ENCODE results near the gene TIAM2. TPM values are rescaled to one million over a fixed set of nuclear protein-coding genes. Genes with fewer than 3 reads are reported as not detected.
A peak's percentile ranks its signal among the peaks of the same experiment; 100 is the strongest.

The TIAM2 gene
- polyA plus RNA-seq, 6 donors from 2014 or later, result 0.34 to 2.8 (median 0.58) TPM; not detected in 1

DNA sequence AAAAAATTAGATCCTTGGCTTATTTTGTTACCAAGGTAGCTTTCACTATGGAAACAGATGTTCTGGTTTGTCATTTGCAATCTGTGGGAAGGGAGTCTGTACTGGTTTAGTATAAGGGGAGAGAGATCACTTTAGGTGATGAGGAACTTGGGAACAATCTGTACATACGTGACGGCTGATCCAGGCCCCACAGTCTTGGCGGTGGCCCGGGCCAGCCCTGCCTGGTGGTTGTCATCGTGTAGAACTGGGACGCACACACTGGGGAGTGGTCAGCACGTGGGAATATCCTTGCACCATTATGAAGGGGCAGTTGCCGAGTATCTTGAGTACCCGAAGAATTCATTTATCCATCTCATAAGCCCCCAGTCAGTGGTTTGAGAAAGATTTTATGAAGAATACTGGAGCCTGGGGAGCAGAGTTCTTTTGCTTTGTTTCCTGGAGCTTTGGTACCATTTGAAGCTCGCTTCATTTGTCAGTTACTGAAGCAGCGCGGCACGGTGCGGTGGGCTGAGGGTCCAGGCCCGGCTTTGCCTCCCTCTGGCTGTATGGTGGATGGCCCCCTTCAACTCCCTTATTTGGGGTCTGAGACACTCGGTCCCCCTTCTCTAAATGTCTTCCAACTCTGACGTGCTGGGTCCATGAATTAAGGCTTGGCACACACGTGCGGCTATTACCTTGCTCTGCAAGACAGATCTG lies 245.9 kb downstream of the TIAM2 start:
- Mint-ChIP-seq H3K4me3 (no peak overlapping the region), H3K4me1 (no peaks in the 10 kb centered on the region), H3K27ac (peak overlapping the region in 1 of 6 donors; percentile 44), H3K27me3 (peaks cover 0 to 9% (median 9%) of the 10 kb centered on the region in 3 donors), H3K36me3 (peaks cover 7 to 11% of the 10 kb centered on the region in 2 donors), H3K9me3 (peaks cover 4 to 26% (median 9%) of the 10 kb centered on the region in 7 donors)
- DNase-seq (no peak), ATAC-seq (ENCODE audit: low read depth in 2 of 2) (no peak)

DNA sequence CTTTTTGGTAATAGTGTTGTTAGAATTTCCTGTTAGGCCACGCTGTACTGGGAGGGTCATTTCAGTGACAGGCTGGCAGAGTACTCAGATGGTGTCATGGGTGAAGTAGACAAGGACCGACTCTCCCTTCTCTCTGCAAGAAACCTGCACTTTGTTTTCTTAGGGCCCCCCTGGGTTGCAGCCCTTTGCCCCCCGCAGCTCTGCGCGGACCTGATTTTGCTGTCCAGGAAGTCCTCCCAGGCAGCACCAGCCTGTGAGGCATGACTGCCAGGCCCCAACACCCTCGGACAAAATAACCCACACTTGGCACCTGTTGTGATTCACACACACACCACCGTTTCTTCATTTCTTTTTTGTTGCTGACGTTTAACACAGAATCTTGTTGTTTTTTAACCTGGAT lies 246.9 kb downstream of the TIAM2 start:
- Mint-ChIP-seq H3K4me3 (no peak overlapping the region), H3K27ac (no peak overlapping the region), H3K9me3 (peaks cover 3 to 21% (median 9%) of the 10 kb centered on the region in 7 donors), H3K27me3 (peaks cover 0 to 9% (median 9%) of the 10 kb centered on the region in 3 donors), H3K36me3 (peaks cover 7 to 11% of the 10 kb centered on the region in 2 donors), H3K4me1 (no peaks in the 10 kb centered on the region)
- no peak for ATAC-seq (ENCODE audit: low read depth in 2 of 2)
- DNase-seq, result no peak

DNA sequence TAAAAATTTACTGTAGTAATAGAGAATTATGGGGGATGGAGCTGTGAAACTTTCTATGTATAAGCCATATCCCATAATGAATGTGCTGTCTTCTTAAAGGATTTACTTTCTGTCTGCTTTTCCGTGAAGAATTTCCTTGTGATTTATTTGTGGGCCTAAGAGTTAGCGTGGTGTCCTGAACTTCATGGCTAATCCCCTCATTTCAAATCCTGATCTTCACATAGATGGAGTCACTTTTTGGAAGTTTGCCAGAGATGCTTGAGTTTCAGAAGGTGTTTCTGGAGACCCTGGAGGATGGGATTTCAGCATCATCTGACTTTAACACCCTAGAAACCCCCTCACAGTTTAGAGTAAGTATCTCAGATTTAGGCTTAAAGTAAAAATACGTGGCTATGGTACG lies 249.3 kb downstream of the TIAM2 start:
- H3K9me3 Mint-ChIP-seq, result no peaks in the 10 kb centered on the region
- H3K4me1 Mint-ChIP-seq, result no peaks in the 10 kb centered on the region
- no peak overlapping the region for H3K4me3 Mint-ChIP-seq
- H3K27me3 Mint-ChIP-seq, result peaks cover 0 to 5% (median 0%) of the 10 kb centered on the region in 3 donors
- no peak for DNase-seq
- ATAC-seq (ENCODE audit: low read depth in 2 of 2), result no peak
- H3K27ac Mint-ChIP-seq, result peak overlapping the region in 1 of 6 donors; percentile 47
- H3K36me3 Mint-ChIP-seq, result no peaks in the 10 kb centered on the region

DNA sequence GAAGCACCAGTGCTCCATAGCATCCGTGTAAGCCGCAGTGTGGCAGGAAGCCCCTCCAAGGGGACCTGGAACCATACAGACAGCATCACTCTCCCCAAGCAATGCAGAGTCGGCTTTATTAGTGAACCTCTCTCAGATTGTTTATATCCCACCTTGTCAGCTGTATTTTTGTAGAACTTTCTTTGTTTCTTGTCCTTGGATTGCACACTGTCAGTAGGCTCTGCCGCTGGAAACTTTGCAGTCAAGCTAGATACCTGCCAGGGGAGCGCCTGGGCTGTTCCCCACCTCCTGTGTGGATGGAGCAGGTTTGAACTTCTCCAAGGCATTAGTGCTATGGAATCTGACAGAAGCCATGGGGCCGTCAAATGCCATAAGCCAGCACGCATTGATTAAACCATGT lies 250.1 kb downstream of the TIAM2 start:
- H3K4me3 Mint-ChIP-seq, result no peak overlapping the region
- ATAC-seq (ENCODE audit: low read depth in 2 of 2), result no peak
- DNase-seq, result no peak
- H3K36me3 Mint-ChIP-seq, result no peaks in the 10 kb centered on the region
- H3K27ac Mint-ChIP-seq, result peak overlapping the region in 1 of 6 donors; percentile 15
- no peaks in the 10 kb centered on the region for H3K4me1 Mint-ChIP-seq
- no peaks in the 10 kb centered on the region for H3K27me3 Mint-ChIP-seq
- no peaks in the 10 kb centered on the region for H3K9me3 Mint-ChIP-seq

DNA sequence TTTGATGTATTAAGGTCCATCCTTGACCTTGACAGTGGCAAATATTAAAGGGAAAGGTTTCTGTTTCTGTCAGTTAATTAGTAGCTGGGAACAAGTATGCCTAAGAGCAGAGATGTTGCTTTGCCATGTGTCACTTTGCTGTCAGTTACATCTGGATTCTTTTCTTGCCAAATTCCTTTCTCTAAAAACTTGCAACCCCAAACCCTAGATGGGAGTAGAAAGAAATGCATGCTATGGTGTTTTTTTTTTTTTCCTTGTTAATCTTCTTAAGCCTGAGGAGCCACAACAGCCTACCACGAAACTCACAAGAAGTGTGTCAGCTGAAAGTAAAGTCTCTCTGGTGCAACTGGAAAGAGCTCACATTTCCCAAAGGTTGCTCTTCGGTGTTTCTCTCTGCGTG lies 250.7 kb downstream of the TIAM2 start:
- Mint-ChIP-seq H3K36me3 (no peaks in the 10 kb centered on the region), H3K9me3 (no peaks in the 10 kb centered on the region), H3K27ac (peak overlapping the region in 1 of 6 donors; percentile 14), H3K4me1 (no peaks in the 10 kb centered on the region), H3K4me3 (no peak overlapping the region), H3K27me3 (no peaks in the 10 kb centered on the region)
- DNase-seq (no peak), ATAC-seq (ENCODE audit: low read depth in 2 of 2) (no peak)

DNA sequence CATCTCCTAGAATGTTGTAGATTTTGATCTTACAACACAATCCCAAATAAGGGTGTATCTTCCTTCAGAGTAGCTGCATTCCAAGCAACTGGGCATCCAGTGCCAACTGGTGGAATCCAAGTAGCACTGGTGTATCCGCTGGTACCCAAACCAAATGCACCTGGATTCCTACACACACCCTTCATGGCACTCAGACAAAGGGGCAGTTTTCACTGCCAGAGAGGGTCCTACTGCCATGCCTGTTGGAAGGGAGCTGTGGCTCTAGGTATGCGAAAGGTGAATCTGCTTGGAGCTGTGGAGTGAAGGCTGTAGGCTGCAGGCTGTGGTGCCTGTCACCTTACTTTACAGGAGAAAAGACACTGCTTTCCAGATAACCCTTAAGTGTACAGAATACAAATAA lies 251.7 kb downstream of the TIAM2 start:
- no peaks in the 10 kb centered on the region for H3K9me3 Mint-ChIP-seq
- no peak overlapping the region for H3K27ac Mint-ChIP-seq
- no peak for DNase-seq
- H3K36me3 Mint-ChIP-seq, result no peaks in the 10 kb centered on the region
- no peak overlapping the region for H3K4me3 Mint-ChIP-seq
- no peak for ATAC-seq (ENCODE audit: low read depth in 2 of 2)
- no peaks in the 10 kb centered on the region for H3K4me1 Mint-ChIP-seq
- no peaks in the 10 kb centered on the region for H3K27me3 Mint-ChIP-seq

DNA sequence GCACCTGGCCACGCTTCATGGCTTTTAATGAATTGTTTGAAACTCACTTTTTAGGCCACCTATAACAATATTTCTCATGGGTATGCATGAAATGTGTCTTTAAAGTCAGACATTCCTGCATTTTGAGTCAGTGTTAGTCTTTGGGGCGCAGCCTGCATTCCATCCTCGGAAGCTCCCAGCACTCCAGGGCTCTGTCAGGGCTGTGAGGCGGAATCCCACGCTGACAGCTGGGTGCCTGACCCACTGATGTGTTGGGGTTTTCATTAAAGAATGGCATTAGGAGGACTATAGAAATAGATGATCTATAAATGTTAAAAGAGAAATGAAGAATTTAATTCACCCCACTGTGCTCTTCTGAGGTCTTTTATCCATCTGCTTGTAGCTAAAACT lies 252.5 kb downstream of the TIAM2 start:
- H3K4me3 Mint-ChIP-seq, result no peak overlapping the region
- no peaks in the 10 kb centered on the region for H3K36me3 Mint-ChIP-seq
- no peaks in the 10 kb centered on the region for H3K9me3 Mint-ChIP-seq
- peak overlapping the region in 2 of 6 donors; percentile 69 to 83 for H3K27ac Mint-ChIP-seq
- no peak for DNase-seq
- no peak for ATAC-seq (ENCODE audit: low read depth in 2 of 2)
- H3K4me1 Mint-ChIP-seq, result no peaks in the 10 kb centered on the region
- no peaks in the 10 kb centered on the region for H3K27me3 Mint-ChIP-seq

DNA sequence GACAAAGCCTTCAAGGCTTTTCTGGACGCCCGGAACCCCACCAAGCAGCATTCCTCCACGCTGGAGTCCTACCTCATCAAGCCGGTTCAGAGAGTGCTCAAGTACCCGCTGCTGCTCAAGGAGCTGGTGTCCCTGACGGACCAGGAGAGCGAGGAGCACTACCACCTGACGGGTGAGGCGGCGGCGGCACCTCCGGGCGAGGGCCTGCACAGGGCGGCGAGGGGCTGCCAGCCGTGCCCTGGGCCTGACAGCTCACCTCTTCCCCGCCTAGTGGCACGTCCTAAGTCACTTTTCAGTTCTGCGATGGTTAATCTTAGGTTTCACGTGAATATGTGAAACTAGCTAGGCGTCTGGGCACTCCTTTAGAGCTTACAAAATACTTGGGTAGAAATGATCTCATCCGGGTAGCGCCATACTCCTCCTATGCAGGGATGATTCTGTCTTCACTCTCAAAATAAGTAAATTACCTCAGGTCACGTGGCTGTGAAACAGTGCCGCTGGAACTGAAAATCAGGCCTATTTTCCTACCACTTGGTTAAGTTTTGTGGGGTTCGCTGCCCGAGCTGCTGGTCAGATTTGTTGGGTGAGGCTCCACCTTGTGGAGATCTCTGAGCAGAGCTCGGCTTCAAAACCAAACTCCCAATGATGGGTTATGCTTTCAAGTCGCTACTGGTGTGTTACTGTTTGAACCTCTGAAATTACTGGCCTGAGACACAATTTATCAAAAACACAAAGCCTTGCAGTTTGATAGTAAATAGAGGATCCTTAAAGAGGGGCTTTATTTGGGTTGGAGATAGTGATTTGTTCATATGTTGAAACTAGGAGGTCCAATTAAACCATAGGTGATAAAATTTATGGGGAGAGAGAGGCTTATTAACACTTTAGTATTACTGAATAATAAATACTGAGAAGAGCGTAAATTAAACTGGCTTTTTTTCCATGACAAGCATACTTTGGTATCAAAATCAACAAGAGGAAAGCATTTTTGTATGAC lies 253.2 kb downstream of the TIAM2 start:
- Mint-ChIP-seq H3K27me3 (no peaks in the 10 kb centered on the region), H3K36me3 (no peaks in the 10 kb centered on the region), H3K9me3 (no peaks in the 10 kb centered on the region), H3K4me1 (no peaks in the 10 kb centered on the region), H3K27ac (peak overlapping the region in 3 of 6 donors; percentile 32 to 83 (median 71)), H3K4me3 (no peak overlapping the region)
- ATAC-seq (ENCODE audit: low read depth in 2 of 2), result peak in 1 of 2 donors; percentile 12
- no peak for DNase-seq

DNA sequence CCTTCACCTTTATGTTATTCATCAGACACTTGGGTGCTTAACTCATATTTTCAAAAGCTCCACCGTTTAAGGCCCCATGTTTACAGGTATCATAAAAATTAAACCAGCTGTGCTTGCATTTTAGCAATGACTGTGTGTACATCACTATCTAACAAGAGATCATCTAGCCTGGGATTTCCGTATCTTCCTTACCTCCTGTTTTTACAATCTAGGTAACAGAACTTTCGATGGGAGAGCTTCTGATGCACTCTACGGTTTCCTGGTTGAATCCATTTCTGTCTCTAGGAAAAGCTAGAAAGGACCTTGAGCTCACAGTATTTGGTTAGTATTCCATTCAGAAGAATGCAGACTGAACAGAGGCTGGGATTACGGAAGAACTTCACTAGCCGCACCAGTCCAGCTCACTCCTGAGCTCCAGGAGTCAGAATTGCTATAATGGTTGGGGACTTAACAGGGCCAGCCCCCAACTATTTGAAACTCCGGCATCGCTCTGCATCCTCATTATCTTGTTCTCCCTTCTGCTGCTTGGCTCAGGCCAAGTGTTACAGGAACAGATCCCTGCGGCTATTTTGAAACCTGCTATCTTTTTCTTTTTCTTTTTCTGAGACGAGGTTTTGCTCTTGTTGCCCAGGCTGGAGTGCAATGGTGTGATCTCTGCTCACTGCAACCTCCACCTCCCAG lies 255.7 kb downstream of the TIAM2 start:
- ATAC-seq (ENCODE audit: low read depth in 2 of 2) (no peak), DNase-seq (no peak)
- H3K4me1 Mint-ChIP-seq, result no peaks in the 10 kb centered on the region
- H3K4me3 Mint-ChIP-seq, result no peak overlapping the region
- no peaks in the 10 kb centered on the region for H3K27me3 Mint-ChIP-seq
- H3K27ac Mint-ChIP-seq, result peak overlapping the region in 1 of 6 donors; percentile 49
- H3K36me3 Mint-ChIP-seq, result peaks cover 4 to 15% of the 10 kb centered on the region in 2 donors
- no peaks in the 10 kb centered on the region for H3K9me3 Mint-ChIP-seq

DNA sequence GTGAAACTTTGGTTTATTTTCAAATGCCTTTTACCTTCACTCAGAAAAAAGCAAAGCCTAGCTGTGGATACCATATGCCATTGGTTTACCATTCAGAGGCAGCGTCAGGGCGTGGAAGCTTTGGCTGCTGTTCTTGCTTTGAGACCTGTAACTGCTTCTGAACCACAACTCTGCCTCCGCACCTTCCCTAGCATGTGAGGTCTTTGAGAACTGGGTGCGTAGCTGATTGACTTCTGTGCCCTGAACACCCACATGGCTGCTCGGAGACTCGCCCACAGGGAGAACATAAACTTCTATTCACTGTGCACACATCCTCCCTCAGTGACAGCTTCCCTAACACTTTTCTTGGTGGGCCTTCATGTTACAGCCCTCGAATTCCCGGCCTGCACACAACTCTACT lies 257.5 kb downstream of the TIAM2 start:
- ATAC-seq (ENCODE audit: low read depth in 2 of 2), result no peak
- no peak for DNase-seq
- Mint-ChIP-seq H3K27me3 (no peaks in the 10 kb centered on the region), H3K36me3 (peaks cover 10 to 15% of the 10 kb centered on the region in 2 donors), H3K4me1 (no peaks in the 10 kb centered on the region), H3K27ac (no peak overlapping the region), H3K9me3 (no peaks in the 10 kb centered on the region), H3K4me3 (no peak overlapping the region)

DNA sequence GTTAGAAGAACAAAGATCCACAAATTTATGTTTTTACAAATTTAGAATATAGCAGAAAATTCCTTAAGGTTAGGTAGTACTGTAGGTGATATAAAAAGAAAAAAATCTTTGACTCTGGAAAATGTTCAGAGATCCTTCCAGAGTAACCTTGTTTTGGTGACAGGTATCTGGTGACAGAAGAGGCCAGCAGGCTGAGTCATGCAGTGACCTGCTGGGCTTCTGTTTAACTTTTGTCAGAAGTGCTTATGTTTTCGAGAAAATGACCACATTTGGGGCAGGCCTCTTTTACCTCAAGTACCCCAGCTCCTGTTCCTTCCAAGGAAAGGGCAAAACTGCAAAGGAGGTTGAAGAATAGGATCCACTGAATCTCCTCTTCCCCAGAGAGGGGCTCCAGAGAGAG lies 258.2 kb downstream of the TIAM2 start:
- ATAC-seq (ENCODE audit: low read depth in 2 of 2) (no peak), DNase-seq (no peak)
- no peaks in the 10 kb centered on the region for H3K9me3 Mint-ChIP-seq
- H3K27ac Mint-ChIP-seq, result no peak overlapping the region
- H3K4me1 Mint-ChIP-seq, result no peaks in the 10 kb centered on the region
- H3K27me3 Mint-ChIP-seq, result no peaks in the 10 kb centered on the region
- peaks cover 15% of the 10 kb centered on the region in 2 donors for H3K36me3 Mint-ChIP-seq
- H3K4me3 Mint-ChIP-seq, result no peak overlapping the region

DNA sequence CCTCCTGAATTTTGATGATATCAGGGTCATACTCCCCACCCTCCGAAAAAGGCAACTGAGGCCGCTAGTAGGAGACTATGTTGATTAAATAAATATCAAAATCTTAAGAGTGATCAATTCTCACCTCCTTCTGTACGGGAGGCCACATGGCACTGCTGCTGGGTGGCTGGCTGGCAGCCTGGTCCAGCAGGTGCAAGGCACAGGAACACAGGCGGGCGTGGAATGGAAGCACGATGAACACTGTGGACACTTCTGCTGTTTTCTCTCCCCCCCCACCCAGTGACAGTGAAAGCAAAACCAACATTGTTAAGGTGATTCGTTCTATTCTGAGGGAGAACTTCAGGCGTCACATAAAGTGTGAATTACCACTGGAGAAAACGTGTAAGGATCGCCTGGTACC lies 259.0 kb downstream of the TIAM2 start:
- no peaks in the 10 kb centered on the region for H3K9me3 Mint-ChIP-seq
- no peaks in the 10 kb centered on the region for H3K27me3 Mint-ChIP-seq
- DNase-seq, result no peak
- no peak overlapping the region for H3K27ac Mint-ChIP-seq
- no peak for ATAC-seq (ENCODE audit: low read depth in 2 of 2)
- peaks cover 15 to 18% of the 10 kb centered on the region in 2 donors for H3K36me3 Mint-ChIP-seq
- H3K4me1 Mint-ChIP-seq, result no peaks in the 10 kb centered on the region
- H3K4me3 Mint-ChIP-seq, result no peak overlapping the region

DNA sequence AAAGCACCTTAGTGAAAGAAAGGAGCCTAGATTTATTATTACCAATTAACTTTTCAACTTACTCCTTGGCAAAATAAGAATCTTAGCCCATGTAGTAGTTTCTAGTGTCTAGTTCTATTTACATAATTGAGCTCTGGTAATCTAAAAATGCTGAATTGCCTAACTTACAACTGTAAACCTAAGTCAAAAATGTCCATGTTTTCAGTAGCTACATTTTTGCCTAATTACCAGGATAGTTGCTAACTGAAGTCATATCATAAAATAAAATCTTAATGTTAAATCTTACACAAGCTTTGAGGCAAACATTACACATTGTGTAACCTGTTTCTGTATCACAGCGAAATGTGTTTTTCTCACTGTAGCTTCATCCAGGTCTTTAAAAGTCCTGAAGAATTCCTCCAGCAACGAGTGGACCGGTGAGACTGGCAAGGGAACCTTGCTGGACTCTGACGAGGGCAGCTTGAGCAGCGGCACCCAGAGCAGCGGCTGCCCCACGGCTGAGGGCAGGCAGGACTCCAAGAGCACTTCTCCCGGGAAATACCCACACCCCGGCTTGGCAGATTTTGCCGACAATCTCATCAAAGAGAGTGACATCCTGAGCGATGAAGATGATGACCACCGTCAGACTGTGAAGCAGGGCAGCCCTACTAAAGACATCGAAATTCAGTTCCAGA lies 261.1 kb downstream of the TIAM2 start:
- no peak for DNase-seq
- peak overlapping the region in 1 of 6 donors; percentile 32 for H3K27ac Mint-ChIP-seq

More for the DNA sequence above, 261.1 kb downstream of the TIAM2 start:
- H3K36me3 Mint-ChIP-seq, result peaks cover 15 to 23% of the 10 kb centered on the region in 2 donors
- H3K9me3 Mint-ChIP-seq, result no peaks in the 10 kb centered on the region
- H3K4me1 Mint-ChIP-seq, result peaks cover 0 to 5% (median 0%) of the 10 kb centered on the region in 3 donors
- H3K4me3 Mint-ChIP-seq, result no peak overlapping the region
- no peaks in the 10 kb centered on the region for H3K27me3 Mint-ChIP-seq
- no peak for ATAC-seq (ENCODE audit: low read depth in 2 of 2)
